ENCODE results near the gene ECM1. TPM values are rescaled to one million over a fixed set of nuclear protein-coding genes. Genes with fewer than 3 reads are reported as not detected.

Gene ECM1
- total RNA-seq, 4 donors from 2014 or later, result 1.5 to 38.5 (median 9.5) TPM

DNA sequence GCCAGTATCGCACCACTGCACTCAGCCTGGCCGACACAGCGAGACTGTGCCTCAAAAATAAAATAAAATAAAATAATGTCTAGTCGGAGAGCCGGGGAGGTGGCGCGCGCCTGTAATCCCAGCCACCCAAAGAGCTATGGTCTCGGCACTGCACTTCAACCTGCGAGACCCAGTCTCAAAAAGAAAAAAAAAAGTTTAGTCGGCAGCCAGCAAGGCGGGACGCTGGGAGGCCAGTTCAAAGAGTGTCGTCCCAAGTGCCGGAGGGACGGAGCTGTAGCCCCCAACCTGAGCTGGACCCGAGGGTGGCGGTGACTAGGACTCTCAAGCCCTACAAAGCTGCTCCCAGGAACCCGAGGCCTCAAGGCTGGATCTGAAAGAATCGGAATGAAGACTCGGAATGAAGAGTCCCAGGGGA lies 7.0 kb downstream of the ECM1 start:
- H3K9me3 ChIP-seq, result no peaks in the 10 kb centered on the region
- no peak for DNase-seq
- no peaks in the 10 kb centered on the region for H3K36me3 ChIP-seq
- no peak for TF ChIP-seq POLR2A (IDR thresholded peaks at IDR 0.05)
- TF ChIP-seq, protein P1, sequence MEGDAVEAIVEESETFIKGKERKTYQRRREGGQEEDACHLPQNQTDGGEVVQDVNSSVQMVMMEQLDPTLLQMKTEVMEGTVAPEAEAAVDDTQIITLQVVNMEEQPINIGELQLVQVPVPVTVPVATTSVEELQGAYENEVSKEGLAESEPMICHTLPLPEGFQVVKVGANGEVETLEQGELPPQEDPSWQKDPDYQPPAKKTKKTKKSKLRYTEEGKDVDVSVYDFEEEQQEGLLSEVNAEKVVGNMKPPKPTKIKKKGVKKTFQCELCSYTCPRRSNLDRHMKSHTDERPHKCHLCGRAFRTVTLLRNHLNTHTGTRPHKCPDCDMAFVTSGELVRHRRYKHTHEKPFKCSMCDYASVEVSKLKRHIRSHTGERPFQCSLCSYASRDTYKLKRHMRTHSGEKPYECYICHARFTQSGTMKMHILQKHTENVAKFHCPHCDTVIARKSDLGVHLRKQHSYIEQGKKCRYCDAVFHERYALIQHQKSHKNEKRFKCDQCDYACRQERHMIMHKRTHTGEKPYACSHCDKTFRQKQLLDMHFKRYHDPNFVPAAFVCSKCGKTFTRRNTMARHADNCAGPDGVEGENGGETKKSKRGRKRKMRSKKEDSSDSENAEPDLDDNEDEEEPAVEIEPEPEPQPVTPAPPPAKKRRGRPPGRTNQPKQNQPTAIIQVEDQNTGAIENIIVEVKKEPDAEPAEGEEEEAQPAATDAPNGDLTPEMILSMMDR (IDR thresholded peaks at IDR 0.05), result no peak
- no peaks in the 10 kb centered on the region for H3K27me3 ChIP-seq
- H3K4me1 ChIP-seq, result no peaks in the 10 kb centered on the region
- peak overlapping the region; percentile 48 to 57 for H3K4me3 ChIP-seq
- peak overlapping the region; percentile 85 to 86 for H3K27ac ChIP-seq
- intact Hi-C loops (cut with DNase I; ENCODE audit: low total_unique reads), result no loop called here

DNA sequence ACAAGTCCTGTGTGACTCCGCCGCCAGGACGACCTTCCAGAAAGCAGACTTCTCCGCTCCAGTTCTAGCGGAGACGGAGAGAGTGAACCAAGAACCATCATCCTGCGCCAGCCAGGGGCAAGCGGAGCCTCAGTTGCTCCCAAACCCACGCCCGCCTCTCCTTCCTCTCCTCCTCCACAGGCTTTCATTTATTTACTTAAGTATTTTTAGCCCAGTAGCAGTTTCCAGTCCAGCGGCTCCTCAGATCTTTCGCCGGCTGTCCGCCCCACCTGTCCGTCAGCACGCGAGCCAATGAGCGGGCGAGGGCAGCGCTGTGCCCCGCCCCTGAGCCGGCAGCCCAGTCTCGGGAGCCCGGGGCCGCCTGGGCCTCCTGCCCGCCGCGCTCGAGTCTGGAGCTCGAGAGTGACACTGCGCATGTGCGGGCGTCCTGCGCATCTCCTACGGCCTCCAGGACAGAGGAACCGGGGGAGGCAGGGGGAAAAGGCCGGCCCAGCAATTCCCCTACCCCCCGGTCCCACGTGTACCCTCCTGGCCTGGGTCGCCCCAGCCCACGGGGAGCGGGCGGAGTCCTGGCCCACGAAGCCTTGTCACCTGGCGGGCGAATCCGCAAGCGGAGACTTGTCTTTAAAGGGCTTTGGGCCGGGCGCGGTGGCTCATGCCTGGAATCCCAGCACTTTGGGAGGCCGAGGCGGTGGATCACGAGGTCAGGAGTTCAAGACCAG lies 7.6 kb downstream of the ECM1 start, which contains the start of gene FALEC:
Gene FALEC, plus strand, starts transcription at position 425 of the 722 bp plus-strand sequence.
- H3K4me1 ChIP-seq, result no peaks in the 10 kb centered on the region
- peak; percentile 96 to 97 for DNase-seq
- no peaks in the 10 kb centered on the region for H3K9me3 ChIP-seq
- H3K36me3 ChIP-seq, result no peaks in the 10 kb centered on the region
- H3K27ac ChIP-seq, result peak within 1 kb of the TSS; percentile 85 to 86
- intact Hi-C loops (cut with DNase I; ENCODE audit: low total_unique reads), result no loop called here
- TF ChIP-seq, protein P1 (IDR thresholded peaks at IDR 0.05), result peak in 3 of 4 experiments; percentile 3 to 37 (median 9)
- TF ChIP-seq POLR2A (IDR thresholded peaks at IDR 0.05), result peak; percentile 51 to 63
- no peaks in the 10 kb centered on the region for H3K27me3 ChIP-seq
- H3K4me3 ChIP-seq, result peak within 1 kb of the TSS; percentile 48 to 57

DNA sequence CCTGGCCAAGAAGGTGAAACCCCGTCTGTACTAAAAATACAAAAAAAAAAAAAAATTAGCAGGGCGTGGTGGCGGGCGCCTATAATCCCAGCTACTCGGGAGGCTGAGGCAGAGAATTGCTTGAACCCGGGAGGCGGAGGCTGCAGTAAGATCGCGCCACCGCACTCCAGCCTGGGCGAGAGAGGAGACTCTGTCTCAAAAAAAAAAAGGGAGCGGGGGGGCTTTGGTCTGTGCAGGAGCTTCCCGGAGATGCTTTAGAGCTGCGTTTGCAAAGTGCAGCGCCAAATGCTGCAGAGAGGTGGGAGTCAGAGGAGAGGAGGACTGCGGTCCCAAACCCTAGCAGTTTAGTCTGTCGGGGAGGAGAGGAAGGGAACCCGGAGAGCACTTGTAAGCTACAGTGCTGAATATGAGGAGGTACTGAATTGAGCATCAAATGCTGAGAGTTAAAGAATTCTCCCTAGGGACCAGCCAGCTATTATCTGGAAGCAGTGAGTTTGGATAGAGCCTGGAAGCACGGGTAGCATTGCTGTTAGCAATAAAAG lies 8.2 kb downstream of the ECM1 start:
- no peaks in the 10 kb centered on the region for H3K9me3 ChIP-seq
- peak; percentile 29 to 30 for DNase-seq
- intact Hi-C loops (cut with DNase I; ENCODE audit: low total_unique reads), result no loop called here

DNA sequence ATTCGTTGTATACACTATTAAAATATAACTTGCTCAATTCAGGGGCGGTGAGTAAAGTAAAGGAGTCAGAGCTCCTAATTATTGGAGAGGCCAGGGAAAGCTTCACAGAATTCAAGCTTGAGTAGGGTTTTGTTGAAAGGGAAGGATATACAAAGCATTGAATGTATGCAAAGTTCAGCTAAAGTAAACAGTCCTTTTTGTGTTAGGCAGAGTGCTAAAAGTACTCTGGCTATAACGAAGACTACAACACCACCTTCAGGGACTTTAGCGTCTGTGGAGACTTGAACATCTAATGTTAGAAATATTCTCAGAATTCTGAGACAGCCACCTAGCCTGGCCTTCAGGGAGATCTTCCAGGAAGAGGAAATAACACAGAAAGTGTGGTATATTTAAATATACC lies 8.7 kb downstream of the ECM1 start:
- Histone ChIP-seq H3K27me3 (no peaks in the 10 kb centered on the region), H3K4me1 (no peaks in the 10 kb centered on the region), H3K4me3 (no peak overlapping the region), H3K9me3 (no peaks in the 10 kb centered on the region), H3K27ac (peak overlapping the region; percentile 85 to 86), H3K36me3 (no peaks in the 10 kb centered on the region)
- DNase-seq, result no peak
- TF ChIP-seq POLR2A (IDR thresholded peaks at IDR 0.05), result no peak
- TF ChIP-seq, protein P1 (IDR thresholded peaks at IDR 0.05), result no peak
- intact Hi-C loops (cut with DNase I; ENCODE audit: low total_unique reads), result no loop called here

More for the DNA sequence above, 8.2 kb downstream of the ECM1 start:
- Histone ChIP-seq H3K27me3 (no peaks in the 10 kb centered on the region), H3K4me3 (peak overlapping the region; percentile 48 to 57), H3K4me1 (no peaks in the 10 kb centered on the region), H3K36me3 (no peaks in the 10 kb centered on the region), H3K27ac (peak overlapping the region; percentile 85 to 86)
- TF ChIP-seq, protein P1 (IDR thresholded peaks at IDR 0.05), result peak in 1 of 4 experiments; percentile 4
- TF ChIP-seq POLR2A (IDR thresholded peaks at IDR 0.05), result no peak

Data from uterus (tissue), 4 donors.